ENCODE data around the gene SYNDIG1.

SYNDIG1 gene

GRCh38 chr20:24588047-24588635 lies 118.7 kb downstream of the SYNDIG1 start:
- no peak for DNase-seq

DNA sequence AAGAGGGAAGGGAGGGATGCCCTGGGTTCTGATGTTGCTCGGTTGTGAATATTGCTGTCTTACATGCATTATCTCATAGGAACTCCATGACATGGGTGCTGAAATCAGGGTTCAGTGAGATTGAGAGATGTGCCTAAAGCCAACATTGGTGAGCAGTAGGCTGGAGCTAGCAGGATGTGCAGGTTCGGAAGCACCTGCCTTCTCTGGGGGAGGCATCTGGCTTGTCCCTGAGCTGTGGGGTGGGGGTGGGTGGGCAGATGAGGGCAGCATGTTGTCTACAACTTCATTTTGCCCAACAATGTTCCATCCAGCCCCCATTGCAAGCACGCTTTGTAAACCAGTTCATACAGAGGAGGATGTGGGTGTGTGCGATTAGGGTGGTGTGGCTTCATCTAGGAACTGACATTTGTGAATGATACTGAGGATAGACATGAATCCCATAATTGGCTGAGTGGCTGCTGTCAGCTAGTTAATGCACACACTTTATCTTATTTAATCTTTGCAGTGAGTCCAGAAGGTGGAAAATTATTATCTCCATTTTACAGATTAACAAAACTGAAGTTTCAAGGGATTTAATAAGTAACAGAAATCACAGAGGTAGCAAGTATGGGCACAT lies 119.4 kb downstream of the SYNDIG1 start:
- DNase-seq = no peak

DNA sequence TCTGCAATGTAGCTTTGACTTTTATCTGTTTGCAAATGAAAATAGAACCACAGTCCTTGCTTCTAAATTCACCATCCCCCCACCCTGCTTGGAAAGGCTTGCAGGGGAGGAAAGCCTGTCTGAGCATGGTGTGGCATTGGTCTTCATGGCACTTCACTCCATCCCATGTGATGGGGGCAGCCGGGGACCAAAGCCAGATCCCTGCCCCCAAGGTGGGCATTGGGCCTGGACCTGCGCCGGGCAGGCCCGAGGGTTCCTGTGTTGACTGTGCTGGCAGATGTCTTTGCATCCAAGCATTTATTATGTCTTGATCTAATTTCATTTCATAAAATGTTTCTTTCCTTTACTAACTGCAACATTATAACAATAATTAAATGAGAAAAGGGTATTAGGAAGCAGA lies 120.0 kb downstream of the SYNDIG1 start:
- DNase-seq = no peak

DNA sequence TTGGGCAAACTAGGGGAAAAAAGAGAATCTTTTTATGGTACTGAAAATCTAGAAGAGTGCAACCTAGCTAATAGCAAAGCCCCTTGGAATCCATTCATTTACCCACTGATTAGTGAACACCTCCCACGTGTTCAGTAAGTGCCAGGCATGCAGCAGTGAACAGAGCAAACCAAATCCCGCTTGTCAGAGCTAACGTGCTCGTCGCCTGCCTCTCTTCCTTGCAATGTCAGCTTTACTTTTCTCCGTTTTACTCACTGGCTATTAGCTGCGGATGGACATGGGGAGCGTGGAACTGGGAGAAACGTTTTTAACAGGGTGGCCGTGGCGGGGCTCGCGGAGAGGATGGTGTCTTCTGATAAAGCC lies 120.4 kb downstream of the SYNDIG1 start:
- DNase-seq = no peak

DNA sequence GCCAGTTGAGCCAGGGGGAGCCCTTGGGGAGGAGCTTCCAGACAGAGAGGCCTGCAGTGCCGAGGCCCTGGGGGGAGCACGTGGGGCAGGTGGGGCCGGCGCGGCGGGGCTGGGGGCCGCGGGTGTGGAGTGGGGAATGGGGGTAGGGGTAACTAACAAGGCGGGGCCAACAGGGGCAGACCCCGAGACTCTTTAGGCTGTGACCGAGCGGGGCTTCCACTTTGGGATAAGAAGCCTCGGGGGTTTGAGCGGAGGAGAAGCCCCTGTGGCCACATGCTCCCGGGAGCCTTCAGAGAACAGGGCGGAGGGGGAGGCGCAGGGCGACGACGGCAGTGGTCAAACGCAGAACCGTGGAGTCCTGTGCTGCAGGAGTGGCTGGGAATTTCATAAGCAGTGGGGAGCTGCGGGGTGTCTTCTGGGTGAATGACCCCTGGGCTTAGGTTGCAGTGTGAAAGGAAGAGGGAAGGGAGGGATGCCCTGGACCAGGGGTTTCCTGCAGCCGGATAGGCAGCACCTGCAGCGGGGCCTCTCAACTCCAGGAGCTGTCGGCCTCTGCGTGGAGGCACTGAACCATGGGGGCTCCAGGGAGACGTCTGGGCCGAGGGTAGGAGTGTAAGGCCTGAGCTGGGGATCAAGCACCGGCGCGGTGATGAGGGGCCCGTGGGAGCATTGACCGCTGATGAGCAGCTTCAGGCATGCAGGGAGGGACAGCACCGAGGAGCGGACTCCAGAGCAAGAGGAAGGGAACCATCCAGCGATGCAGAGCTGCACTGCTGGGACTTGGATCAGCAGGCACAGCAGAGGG lies 121.0 kb downstream of the SYNDIG1 start:
- DNase-seq = no peak

- DNase-seq = no peak
These were observed 127.6 kb downstream of the SYNDIG1 start for GRCh38 chr20:24597051-24597450.

DNA sequence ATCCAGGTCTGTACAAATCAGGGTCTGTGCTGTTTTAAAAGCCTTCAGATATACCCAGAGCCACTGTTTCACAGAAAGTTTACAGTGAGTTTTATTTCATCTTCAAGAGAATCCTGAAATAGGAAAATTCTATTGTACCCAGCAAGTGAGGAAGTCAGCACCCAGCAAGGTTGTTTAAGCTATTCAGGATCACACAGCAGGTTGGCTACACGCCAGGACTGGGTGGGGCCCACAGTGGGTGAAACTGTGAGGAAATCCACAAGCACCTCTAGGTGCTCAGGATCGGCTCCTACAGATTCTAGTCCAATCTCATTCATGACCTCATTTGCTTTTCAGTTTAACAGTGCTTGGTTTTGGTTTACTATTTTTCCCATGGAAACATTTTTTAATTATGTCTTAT lies 128.9 kb downstream of the SYNDIG1 start:
- DNase-seq = no peak

DNA sequence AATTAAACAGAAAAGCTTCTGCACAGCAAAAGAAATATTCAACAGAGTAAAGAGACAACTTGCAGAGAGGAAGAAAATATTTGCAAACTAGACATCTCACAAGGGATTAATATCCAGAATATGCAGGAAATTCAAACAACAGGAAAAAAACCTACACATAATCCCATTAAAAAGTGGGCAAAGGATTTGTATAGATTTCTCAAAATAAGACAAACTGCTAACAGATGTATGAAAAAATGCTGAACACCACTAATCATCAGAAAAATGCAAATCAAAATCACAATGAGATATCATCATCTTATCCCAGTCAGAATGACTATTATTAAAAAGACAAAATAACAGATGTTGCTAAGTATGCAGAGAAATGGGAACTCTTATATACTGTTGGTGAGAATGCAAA lies 129.6 kb downstream of the SYNDIG1 start:
- no peak for DNase-seq

DNA sequence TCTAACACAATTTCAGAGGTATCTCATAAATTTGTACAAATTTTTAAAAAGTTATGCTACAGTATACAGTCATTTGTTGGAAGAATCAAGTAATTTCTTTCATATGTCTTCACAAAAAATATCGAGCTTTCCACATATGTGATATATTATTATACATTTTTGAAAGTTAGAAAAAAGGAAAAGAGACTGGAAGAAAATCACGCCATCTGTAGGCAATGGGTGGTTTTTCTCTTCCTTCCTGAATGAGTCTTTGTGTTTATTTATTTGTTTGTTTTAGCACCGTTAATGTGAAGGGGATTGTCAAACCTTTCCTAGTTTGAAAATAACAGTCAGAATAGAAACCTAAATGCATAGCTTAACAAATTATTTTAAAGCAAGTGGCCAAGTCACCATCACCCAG lies 130.6 kb downstream of the SYNDIG1 start:
- no peak for DNase-seq

DNA sequence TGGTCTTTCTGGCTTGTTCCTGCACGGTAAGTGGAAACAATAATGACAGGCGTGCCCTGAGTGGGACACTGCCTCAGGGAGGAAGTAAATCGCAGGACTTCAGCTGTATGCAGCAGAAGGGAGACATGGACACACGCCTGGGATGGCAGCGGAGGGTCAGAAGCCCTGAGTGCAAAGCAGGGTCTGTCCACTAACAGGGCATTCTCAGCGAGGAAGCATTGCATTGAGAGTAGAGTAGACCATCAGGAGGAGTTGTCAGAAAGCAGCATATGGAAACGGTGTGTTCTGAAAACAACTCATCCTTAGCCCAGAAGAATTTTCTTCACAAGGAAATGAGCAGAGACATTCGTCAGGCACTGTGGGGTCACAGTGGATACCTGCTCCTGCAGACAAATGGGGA lies 134.0 kb downstream of the SYNDIG1 start:
- DNase-seq = no peak

DNA sequence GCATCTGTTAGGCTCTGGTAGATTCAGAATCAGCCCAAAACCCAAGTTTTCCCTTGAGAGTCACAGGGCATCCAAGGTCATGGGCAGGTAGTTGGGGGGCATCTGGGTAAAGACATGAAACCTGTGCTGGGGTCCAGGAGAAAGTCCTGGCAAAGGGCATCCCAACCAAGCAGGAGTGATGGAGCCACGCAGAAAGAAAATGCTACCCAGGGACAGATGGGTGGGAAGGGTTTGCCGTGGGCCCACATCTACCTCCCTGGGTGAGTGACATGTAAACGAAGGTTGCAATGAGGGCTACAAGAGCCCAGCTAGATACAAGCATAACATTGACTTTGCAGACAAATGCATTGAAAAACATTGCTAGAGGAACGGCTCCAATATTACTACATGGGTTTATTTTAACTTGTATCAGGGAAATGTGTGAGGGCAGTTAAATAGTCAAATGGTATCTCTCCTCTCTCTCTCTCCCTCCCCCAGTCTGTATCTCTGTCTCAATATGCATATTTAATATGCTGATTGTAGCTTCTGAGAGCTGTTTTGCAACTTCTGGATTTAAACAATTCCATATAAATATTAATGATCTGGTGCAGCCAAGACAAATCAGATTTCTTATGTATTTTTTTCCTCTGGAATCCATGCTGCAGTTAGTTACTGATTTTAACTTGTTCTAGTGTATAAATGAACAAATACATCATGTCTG lies 135.7 kb downstream of the SYNDIG1 start:
- DNase-seq = no peak

DNA sequence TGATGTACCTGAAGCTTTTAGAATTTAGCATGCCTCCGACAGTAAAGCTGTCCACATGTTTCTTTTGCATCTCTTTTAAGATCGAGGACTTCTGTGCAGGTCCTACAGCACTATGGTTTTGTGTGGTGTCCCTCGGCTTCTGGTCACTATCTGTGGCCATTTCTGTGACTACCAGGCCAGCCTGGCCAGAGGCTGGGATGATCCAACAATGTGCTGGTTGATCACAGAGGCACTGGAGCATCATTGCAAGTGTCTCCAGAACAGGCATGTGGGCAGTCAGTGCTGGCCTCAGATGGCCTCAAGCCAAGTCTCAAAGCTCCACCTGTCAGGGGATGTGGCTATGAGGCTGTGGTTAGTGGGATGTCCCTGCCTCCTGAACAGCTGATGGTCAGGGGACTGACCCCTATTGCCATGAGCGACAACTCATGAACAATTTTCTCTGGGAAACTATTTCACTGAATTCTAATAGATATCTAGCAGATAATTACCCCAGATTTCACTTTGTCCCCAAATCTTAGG lies 136.6 kb downstream of the SYNDIG1 start:
- no peak for DNase-seq

DNA sequence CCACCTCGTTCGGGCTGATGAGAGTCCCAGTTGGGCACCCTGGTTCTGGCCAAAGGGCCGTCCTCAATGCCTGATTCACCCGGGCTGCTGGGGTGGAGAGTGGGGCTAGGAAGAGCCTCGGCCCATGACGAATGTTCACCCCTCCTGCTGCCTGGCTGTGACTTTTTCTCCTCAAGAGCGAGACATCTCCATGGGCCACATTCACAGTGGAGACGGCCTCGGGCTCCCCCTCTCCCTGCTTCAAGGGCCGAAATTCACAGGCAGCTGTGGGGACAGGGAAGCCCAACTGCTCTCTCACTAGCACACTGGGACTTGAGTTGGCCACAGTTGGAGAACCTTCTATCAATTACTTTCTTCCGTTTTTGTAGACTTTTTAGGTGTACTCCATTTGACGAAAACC lies 138.0 kb downstream of the SYNDIG1 start:
- DNase-seq = no peak

DNA sequence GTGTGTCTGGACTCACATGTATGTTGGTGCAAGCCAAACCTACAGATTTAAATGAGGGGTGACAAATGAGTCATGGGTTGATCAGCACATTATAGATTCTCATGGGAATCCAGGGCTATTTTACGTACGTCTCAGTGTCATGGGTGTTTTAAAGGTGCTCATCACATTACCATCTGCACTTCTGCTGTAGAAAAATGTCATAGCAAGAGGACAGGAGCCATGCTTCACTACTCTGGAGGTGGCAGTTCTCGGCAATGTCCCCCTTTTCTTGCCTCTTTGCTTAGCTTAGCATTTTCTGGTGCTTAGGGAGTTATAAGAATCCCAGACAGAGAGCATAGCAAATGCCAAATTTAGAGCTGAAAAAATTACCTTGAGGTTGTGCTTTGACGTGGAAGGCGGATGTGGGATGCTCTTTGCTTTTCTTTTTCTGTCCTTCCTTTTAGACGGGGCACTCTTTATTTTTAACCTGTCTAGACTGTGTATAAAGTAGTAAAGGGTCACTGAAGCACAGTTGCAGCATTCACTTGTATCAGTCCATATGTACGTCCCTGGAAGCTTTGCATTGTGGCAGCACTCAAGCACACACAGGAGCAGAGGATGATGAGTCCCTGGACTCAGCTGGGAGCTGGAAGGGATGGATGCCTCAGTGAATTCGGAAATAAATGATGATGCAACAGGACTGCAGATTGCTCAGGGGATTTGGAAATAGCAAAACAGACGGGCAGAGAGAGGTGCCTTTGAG lies 139.7 kb downstream of the SYNDIG1 start:
- no peak for DNase-seq

- no peak for DNase-seq
These were observed 140.3 kb downstream of the SYNDIG1 start for GRCh38 chr20:24609757-24610156.

DNA sequence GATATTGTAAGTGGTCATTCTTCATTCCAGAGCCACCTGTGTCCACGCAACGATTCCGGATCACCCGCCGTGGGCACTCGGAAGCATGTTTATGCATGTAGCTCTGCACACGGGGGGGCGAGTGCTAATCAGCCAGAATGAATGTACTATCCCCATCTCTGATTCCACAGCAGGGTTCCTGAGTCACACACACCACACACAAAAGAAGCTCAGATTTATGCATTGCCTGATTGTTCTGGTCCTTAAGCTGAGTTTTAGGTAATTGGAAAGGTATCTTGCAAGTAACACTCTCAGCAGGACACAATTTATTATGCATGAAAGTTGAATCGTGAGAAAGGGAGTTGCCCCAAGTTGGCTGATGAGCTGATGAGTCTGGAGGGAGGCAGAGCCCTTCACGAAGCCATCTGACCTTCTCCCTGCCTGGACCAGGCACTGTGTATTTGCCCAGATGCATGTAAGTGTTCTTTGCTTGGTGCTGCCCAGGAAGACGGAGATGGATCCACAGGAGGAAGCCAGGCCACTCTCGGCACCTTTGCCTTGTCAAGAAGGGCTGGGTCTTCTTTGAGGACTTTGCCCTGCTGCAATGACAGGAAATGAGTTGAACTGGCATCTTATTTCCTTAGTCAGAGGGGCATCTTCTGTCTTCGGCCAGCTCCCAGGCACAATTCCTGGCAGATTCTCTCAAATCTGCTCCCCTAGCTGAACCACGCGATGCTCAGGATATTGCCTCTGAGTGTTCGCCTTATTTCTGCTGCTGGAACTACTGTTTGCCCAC lies 141.1 kb downstream of the SYNDIG1 start:
- DNase-seq = no peak

DNA sequence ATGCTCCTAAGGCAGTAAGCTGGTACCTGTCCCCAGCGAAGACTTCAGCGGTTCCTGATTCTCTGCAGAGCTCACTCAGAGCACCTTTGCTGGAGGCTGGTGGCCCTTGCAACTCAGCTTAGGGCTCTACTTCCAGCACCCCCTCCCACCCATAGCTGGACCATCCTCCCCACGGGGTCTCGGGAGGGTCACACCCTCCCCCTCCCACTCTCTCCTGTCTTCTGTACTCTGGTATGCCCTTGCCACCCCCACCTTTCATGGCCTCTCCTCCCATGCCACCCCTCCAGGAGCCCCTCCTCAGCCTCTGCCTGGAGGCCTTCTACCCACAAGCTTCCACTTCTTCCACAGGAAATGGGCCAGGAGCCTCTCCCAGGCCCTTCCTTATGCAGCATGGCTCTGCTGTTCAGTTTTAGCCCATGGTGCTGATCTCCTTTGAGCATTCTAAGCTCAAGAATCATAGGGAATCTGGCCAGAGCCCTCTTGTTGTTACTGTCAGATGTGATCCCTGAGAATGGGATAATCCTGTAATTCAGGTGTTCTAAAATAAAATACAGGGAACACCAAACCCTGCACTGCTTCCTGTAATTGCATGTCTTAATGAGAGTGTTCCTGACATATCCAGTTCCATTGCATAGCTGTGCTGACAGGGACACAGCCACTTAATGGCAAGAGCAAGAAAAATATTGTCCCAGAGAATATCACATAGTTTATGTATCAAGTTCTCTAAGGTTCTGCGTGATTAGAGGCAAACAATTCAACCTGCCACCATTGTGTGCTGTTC lies 142.1 kb downstream of the SYNDIG1 start:
- DNase-seq = no peak

- DNase-seq = no peak
These were observed 143.7 kb downstream of the SYNDIG1 start for GRCh38 chr20:24612799-24613775.

GRCh38 chr20:24614341-24614740 lies 144.9 kb downstream of the SYNDIG1 start:
- DNase-seq = no peak

GRCh38 chr20:24615353-24615752 lies 145.9 kb downstream of the SYNDIG1 start:
- DNase-seq = no peak

Data from GOT3 (cell line).